HUDEP-2 (cell line): Measurements from ENCODE around the gene PCGF3.
A peak's percentile ranks its signal among the peaks of the same experiment; 100 is the strongest.
"Not testable (repeated sequence)": the region's sequence is repeated elsewhere in the genome, so short reads cannot be mapped to it uniquely, and the experiment has no call there.

ENCODE experiments used
- DNase-seq, 76 experiments: peaks; one replicate each; lab custom pipeline; 2025; ENCODE audit not compliant: unreplicated experiment in 76 of 76; lab: John Stamatoyannopoulos, UW

PCGF3 gene

GRCh38 chr4:721261-722168, 15.9 kb downstream of the PCGF3 start:
- peak in 40 of 76 experiments; percentile 4 to 70 (median 40) for DNase-seq

- DNase-seq, result no peak
Observed at GRCh38 chr4:722169-722725, 16.6 kb downstream of the PCGF3 start.

GRCh38 chr4:722851-723360, 17.3 kb downstream of the PCGF3 start:
- DNase-seq, result no peak

GRCh38 chr4:723751-724530, 18.3 kb downstream of the PCGF3 start:
- no peak for DNase-seq

GRCh38 chr4:725391-726234, 20.0 kb downstream of the PCGF3 start:
- no peak for DNase-seq

- no peak for DNase-seq
Observed at GRCh38 chr4:726235-726787, 20.7 kb downstream of the PCGF3 start.

GRCh38 chr4:726838-727237, 21.2 kb downstream of the PCGF3 start:
- DNase-seq, result no peak

- DNase-seq, result no peak
Observed at GRCh38 chr4:727576-727975, 21.9 kb downstream of the PCGF3 start.

- DNase-seq, result no peak
Observed at GRCh38 chr4:729336-730315, 24.0 kb downstream of the PCGF3 start.

GRCh38 chr4:730511-730910, 24.9 kb downstream of the PCGF3 start:
- DNase-seq, result no peak

GRCh38 chr4:730946-731904, 25.6 kb downstream of the PCGF3 start:
- not testable (repeated sequence) for DNase-seq

- peak in 10 of 76 experiments; percentile 2 to 19 (median 12) for DNase-seq
Observed at GRCh38 chr4:731954-732353, 26.3 kb downstream of the PCGF3 start.

- no peak for DNase-seq
Observed at GRCh38 chr4:732486-732885, 26.9 kb downstream of the PCGF3 start.

GRCh38 chr4:732911-733630, 27.4 kb downstream of the PCGF3 start:
- peak in 68 of 76 experiments; percentile 7 to 82 (median 55) for DNase-seq

GRCh38 chr4:733631-733980, 28.0 kb downstream of the PCGF3 start:
- no peak for DNase-seq

GRCh38 chr4:734075-734474, 28.4 kb downstream of the PCGF3 start:
- no peak for DNase-seq

- DNase-seq, result no peak
Observed at GRCh38 chr4:734951-735350, 29.3 kb downstream of the PCGF3 start.
